SK-N-DZ (cell line): Measurements from ENCODE around the gene OR2T1.
"Not testable (repeated sequence)": the region's sequence is repeated elsewhere in the genome, so short reads cannot be mapped to it uniquely, and the experiment has no call there.

Experiments
- DNase-seq: peaks from one replicate; pipeline ENCODE4 v3.0.0-alpha.2; 2015; ENCODE audit warnings: low spot score

OR2T1 gene

DNA sequence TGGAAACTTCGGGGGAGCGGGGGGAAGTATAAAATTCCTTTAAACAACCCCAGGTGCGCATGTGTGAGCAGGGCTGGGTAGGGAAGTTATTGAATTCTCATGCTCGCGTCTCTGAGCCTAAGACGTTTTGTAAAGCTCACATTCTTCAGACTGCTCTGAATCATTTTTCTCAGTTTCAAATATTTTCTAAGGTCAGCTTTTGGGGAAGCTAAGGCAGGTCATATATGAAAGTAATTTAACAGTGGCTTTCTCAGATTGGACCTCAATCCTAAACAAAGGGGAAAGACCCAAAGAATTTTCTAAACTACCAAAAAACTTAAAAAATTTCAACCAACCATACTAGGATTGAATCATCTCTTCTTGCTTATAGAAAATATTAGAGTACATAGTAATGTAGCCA, 32.1 kb downstream of the OR2T1 start:
- not testable (repeated sequence) for DNase-seq

DNA sequence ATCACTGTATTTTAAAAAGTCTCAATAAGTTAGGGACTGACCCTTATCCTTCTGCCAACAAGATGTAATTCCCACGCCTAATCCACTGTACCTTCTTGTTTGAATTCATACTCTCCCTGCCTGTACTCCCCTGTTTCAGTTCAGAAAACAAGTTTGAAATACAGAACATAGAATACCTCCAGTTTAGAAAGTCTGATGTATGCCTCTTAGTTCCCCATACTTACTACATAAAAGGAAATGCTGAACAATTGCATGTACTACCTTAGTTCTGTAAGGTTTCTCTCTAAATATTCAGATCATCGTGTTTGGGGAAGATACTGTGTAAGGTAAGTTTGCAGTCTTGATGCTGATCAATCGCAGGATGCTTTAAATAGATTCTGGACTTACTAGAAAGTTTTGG, 33.5 kb downstream of the OR2T1 start:
- not testable (repeated sequence) for DNase-seq

DNA sequence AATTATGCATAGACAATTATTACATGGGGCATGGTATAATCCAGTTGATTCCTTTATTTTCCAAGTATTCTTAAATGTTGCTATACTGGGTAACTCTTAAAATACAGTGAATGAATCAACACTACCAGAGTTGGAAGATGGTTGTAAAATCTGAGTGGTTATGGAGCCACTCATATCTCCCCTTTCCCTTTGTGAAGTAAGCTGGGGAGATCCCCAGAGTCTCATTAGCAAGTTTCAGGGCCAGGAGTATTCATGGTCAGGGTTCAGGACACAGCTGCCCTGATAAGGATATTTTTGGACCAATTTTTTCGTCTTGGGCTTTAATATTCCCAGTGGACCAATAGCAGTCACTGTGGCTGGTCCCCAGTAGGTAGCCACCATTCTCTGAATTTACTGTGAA, 35.8 kb downstream of the OR2T1 start:
- not testable (repeated sequence) for DNase-seq

DNA sequence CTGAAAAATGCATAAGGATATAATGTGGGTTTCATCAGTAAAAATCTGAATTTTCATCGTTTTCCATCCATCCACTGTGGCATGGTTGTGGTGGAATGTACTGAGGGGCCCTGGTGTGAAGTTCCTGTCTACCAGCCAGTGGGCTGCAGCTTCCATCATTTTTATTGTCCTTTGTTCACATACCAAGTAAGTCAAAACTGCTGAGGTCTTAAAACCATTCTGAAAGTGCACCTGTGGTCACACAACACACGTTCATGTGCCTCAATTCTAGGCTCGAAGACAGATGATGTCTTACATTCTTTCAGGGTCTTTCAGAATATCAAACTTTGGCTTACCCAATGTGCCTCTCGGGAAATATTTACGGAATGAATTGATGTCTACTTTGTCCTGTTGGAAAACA, 36.4 kb downstream of the OR2T1 start:
- not testable (repeated sequence) for DNase-seq

DNA sequence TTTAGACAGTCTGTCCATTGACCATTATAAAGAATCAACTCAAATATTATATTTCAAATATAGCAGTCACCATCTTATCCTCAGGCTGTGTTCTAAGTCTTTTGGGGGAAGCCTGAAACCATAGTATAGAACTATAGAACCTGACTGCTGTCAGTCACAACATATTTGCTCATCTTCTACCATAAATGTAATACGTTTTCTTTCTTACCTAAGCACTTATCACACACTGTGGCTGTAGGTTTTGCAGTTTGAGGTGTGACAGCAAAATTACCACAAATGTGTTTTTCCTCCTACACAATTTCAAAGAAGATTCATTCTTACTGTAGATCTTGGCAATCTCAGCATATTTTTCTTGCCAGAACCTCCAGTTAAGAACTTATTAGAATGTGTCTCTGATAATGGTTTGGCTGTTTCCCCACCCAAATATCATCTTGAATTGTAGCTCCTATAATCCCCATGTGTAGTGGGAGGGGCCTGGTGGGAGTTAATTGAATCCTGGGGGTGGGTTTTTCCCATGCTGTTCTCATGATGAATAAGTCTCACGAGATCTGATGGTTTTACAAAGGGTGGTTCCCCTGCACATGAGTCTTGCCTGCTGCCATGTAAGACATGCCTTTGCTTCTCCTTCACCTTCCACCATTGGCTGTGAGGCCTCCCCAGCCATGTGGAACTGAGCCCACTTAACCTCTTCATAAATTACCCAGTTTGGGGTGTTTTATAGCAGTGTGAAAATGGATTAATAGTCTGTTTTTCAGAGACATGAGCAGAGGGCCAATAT, 39.8 kb downstream of the OR2T1 start:
- not testable (repeated sequence) for DNase-seq

DNA sequence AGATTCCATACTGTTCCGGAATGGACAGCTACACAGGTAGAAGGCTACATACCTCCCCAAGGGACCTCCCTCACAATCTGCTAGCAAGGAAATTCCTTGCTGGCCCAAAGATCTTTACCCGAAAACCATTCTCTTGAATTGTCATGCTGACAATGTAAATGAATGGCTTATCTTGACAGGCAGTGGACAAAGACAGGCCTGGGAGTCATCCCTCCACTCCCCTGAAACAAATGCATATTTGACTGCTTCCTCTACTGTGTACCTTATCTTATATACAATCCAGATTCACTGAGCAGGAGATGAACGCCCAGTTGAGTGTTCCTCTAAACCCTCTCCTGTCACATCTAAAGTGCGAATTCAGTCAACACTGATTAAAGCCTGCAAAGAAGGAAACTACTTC, 41.8 kb downstream of the OR2T1 start:
- DNase-seq, result not testable (repeated sequence)

DNA sequence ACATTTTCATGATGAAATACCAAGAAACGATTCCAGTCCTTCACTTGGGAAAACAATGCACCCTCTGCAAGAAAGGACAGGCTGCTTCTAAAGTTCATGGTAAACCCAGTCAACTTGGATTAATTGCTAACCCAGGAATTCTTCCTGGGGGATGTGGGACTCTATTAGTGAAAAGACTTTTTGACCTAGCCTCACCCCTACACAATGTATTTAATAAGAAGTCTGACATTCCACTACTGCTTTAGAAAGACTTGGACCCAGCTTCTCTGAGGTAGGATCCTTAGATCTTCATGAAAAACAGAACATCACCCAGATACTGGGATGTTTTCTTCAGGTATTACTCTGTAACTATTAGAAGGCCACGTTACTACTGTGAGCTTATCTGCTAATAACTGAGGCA, 42.6 kb downstream of the OR2T1 start, which contains the start of gene OR2T2:
OR2T2 (plus strand) TSS at position 239 of the 400 bp plus-strand sequence. CDS start 7,161 bp downstream, outside the sequence.
- not testable (repeated sequence) for DNase-seq

DNA sequence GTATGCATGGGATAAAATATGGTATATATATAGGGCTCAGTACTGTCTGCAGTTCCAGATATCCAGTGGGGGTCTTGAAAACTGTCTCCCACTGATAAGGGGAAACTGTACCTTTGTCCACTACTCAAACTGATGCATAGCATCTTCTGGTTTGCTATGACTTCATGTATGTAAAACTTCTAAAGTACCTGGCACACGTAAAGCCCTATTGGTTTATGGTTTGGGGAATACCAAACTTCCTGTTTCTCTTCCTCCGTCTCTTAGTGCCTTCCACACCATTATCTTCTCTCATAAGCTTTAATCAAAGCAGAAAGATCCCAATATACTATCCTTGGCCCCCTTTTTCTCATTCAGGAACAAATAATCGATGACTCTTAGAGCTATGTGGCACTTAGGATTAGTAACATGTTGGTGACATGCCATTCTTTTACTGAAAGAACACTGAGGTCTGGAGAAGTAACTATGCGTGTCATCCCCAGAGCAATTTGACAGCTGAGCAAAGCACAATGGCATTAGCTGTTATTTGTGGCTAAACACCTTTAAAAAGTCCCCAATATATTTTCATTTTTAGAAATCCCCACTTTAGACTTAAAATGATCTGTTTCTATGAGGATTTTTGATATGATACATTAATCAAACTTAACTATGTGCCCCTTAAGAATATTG, 45.7 kb downstream of the OR2T1 start:
- not testable (repeated sequence) for DNase-seq

DNA sequence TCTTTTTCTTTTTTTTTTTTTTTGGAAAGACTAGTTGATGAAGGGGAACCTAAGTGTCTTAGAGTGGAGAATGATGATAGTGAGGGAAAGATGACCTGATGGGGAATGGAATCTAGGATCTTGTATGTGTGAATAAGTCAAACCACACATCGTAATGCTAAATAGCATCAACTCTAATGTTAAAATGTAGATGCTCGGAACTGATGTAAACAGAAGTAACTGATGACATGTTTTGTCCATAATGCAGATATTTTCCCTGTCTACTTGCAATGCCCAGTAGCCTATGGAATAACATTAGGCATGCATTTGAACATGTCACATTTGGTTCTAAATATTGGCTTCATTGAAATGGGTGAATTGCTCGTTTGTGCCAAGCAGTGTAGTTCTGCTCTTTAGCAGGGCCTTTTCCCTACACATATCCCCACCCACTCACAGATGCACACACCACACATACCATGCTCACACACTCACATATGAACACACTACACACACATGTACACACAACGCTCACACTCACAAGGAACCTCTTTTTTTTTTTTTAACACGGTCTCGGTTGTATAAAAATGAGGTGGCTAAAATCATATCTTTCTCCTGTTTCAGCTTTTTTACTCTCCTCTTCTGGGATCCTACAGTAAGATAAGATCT, 47.1 kb downstream of the OR2T1 start:
- not testable (repeated sequence) for DNase-seq

DNA sequence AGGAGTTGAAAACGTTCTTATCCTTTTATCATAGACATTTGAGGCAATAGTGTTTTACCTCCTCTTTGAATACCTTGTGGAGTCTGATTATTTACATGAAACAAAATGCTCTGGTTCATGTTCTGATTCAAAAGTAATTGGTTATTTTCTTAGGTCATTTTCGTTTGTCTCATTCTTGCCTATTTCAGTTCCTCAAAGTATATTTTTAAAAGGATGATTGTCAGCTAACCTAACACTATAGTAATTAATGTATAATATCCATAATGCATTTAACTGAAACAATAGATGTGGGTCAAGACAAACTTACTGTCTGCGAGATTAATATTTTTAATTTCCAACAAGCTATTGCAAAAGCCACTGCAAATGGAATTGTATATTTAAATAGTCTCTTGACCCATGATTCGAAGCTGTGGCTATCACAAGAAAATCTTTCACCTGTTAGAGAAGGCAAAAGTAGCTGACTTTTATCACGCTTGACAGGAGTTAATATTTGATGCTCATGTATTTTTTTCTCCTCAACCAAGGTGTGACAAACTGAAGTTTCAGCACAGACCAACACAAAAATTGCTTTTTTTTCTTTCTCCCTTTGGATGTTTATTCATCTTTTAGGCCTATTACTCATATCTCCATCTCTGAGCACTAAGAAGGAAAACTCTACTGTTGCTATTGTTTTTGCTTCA, 47.8 kb downstream of the OR2T1 start:
- not testable (repeated sequence) for DNase-seq

DNA sequence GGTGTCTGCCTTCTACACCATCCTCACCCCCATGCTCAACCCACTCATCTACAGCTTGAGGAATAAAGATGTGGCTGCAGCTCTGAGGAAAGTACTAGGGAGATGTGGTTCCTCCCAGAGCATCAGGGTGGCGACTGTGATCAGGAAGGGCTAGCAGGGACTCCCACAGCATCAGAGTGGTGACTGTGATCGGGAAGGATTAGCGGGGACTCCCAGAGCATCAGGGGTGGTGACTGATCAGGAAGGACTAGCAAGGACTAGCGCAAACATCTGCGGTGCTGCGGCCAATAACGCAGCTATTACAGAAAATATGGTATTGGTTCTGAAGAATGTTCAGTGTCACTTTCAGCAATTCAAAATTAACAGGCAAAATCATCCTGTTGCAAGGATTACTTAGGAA, 50.8 kb downstream of the OR2T1 start:
- not testable (repeated sequence) for DNase-seq

DNA sequence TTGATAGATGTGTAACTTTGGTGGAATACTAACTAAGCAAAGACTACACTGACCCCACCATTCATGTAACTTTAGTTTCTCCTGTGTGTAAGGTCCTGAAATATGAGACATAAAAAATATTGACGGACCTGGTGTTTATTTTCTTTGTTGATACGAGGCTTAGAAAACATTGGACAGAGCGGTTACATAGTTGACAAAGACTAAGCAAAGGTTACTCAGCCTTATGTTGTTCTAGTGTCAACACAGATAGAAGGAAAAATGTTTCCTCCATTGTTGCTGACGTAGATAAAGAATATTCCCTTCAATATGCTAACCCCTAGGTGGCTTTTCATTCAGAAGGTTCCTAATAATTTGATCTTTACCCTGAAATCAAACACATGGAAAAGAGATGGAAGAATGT, 52.2 kb downstream of the OR2T1 start:
- DNase-seq, result not testable (repeated sequence)

DNA sequence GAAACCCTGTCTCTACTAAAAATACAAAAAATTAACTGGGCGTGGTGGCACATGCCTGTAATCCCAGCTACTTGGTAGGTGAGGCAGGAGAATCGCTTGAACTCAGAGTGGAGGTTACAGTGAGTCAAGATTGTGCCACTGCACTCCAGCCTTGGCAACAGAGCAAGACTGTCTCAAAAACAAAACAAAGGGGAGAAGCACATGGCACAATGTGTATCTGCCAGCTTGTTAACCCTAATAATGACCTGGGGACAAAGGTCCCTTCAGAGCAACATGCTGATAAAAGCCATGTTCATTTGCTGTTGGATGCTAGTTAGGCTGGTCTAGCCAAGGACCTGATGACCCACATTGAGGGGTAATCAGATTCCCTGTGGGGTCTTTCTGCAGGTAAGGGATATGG, 53.8 kb downstream of the OR2T1 start:
- DNase-seq, result not testable (repeated sequence)
